Measurements from ENCODE around the gene THBS3. TPM values are rescaled to one million over a fixed set of nuclear protein-coding genes. Genes with fewer than 3 reads are reported as not detected.

Gene THBS3
- total and polyA plus RNA-seq, 9 of the 15 experiments (the other 6 are each of a cell fraction or from before 2014, with no cell fraction given): 0.59 to 8.3 (median 3.2) TPM

DNA sequence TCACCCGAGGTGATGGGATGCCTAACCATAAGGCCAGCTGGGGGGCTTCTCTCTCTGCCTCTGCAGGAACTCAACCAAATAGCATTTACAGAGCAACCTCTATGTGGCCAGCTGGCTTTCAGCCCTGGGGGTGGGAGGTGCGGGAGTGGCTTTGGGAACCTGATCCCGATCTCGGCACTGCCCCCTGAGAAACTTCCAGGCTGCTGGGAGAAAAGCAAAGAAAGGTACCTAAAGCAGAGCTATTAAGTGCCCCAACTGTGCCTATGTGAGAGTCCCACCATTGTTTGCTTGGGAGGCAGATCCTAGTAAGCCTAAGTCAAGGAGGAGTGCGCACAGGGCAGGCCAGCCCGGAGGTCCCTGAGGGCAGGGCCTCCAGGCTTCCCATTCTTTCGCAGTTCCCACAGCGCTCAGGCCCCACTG lies 41.6 kb downstream of the THBS3 start:
- DNase-seq (ENCODE audit: extremely low read depth in 1 of 4, low spot score in 3 of 4) (no peak), ATAC-seq (no peak), FAIRE-seq (no peak)
- peak overlapping the region in 1 of 2 experiments; percentile 65; a peak in 1 of 4 replicates for H3K9ac ChIP-seq (ENCODE audit: insufficient read depth in 1 of 2, low read depth in 2 of 2, low read length in 2 of 2)
- no peaks in the 10 kb centered on the region for H3K9me3 ChIP-seq (replicated peaks; ENCODE audit: control insufficient read depth, insufficient read depth, low read depth, low read length)
- no peak overlapping the region for H3K4me2 ChIP-seq (ENCODE audit: insufficient read depth, low read length)
- H4K20me1 ChIP-seq (replicated peaks; ENCODE audit: control insufficient read depth, insufficient read depth, low read length): no peaks in the 10 kb centered on the region
- no TSS peak for BruUV-seq (replicated peaks)
- H3K79me2 ChIP-seq (ENCODE audit: control insufficient read depth, insufficient read depth, low read length): no peaks in the 10 kb centered on the region
- no peaks in the 10 kb centered on the region for H3K27me3 ChIP-seq (ENCODE audit: control insufficient read depth in 2 of 2, insufficient read depth in 2 of 2, low read length in 2 of 2)
- no peak overlapping the region for H3K27ac ChIP-seq (ENCODE audit: extremely low read depth, low read depth, low read length)
- 58% methylated on average over 8 of the region's 8 CpGs for WGBS (ENCODE audit: insufficient coverage, low coverage, missing lambda C conversion rate)
- no peak overlapping the region for H2AFZ ChIP-seq (ENCODE audit: low read depth, low read length)
- TF ChIP-seq POLR3G (IDR thresholded peaks at IDR 0.05; ENCODE audit: extremely low read depth, insufficient read length, insufficient replicate concordance) (no peak), ZNF41 (CRISPR knock-in tag; conservative IDR thresholded peaks at IDR 0.05) (no peak), CC2D1A (IDR thresholded peaks at IDR 0.05) (no peak), BRCA1 (IDR thresholded peaks at IDR 0.05) (no peak), BRCA1 (CRISPR knock-in tag; IDR thresholded peaks at IDR 0.05) (no peak), HDAC3 (IDR thresholded peaks at IDR 0.05; ENCODE audit: borderline replicate concordance, partially characterized antibody) (no peak), SETDB1 (IDR thresholded peaks at IDR 0.05; ENCODE audit: low read length) (no peak), ZNF24 (IDR thresholded peaks at IDR 0.05) (no peak), DDX20 (tag; IDR thresholded peaks at IDR 0.05; ENCODE audit: low read depth) (no peak), PHF8 (IDR thresholded peaks at IDR 0.05; ENCODE audit: borderline replicate concordance, low read length) (no peak), NELFE (IDR thresholded peaks at IDR 0.05; ENCODE audit: insufficient read depth, insufficient read length) (no peak), NRF1 (conservative IDR thresholded peaks at IDR 0.05 in 1 of 2, IDR thresholded peaks at IDR 0.05 in 1 of 2) (no peak), NFYB (IDR thresholded peaks at IDR 0.05; ENCODE audit: extremely low read depth, insufficient read length) (no peak)
- TF ChIP-seq, protein P1, sequence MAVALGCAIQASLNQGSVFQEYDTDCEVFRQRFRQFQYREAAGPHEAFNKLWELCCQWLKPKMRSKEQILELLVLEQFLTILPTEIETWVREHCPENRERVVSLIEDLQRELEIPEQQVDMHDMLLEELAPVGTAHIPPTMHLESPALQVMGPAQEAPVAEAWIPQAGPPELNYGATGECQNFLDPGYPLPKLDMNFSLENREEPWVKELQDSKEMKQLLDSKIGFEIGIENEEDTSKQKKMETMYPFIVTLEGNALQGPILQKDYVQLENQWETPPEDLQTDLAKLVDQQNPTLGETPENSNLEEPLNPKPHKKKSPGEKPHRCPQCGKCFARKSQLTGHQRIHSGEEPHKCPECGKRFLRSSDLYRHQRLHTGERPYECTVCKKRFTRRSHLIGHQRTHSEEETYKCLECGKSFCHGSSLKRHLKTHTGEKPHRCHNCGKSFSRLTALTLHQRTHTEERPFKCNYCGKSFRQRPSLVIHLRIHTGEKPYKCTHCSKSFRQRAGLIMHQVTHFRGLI (CRISPR knock-in tag; IDR thresholded peaks at IDR 0.05): no peak
- TF ChIP-seq, protein P2, sequence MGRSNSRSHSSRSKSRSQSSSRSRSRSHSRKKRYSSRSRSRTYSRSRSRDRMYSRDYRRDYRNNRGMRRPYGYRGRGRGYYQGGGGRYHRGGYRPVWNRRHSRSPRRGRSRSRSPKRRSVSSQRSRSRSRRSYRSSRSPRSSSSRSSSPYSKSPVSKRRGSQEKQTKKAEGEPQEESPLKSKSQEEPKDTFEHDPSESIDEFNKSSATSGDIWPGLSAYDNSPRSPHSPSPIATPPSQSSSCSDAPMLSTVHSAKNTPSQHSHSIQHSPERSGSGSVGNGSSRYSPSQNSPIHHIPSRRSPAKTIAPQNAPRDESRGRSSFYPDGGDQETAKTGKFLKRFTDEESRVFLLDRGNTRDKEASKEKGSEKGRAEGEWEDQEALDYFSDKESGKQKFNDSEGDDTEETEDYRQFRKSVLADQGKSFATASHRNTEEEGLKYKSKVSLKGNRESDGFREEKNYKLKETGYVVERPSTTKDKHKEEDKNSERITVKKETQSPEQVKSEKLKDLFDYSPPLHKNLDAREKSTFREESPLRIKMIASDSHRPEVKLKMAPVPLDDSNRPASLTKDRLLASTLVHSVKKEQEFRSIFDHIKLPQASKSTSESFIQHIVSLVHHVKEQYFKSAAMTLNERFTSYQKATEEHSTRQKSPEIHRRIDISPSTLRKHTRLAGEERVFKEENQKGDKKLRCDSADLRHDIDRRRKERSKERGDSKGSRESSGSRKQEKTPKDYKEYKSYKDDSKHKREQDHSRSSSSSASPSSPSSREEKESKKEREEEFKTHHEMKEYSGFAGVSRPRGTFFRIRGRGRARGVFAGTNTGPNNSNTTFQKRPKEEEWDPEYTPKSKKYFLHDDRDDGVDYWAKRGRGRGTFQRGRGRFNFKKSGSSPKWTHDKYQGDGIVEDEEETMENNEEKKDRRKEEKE (IDR thresholded peaks at IDR 0.05; ENCODE audit: borderline replicate concordance in 1 of 2, control insufficient read depth in 1 of 2, low read depth in 2 of 2, low read length in 1 of 2): no peak
- CTCF ChIA-PET (ENCODE audit: low intra/inter-chr PET ratio): interaction anchor here (2.8 to 4.4 kb wide), 2 partner anchors 71 to 75 kb away, joined by 59 read pairs; no protein-coding TSS in a partner anchor
- intact Hi-C loops (cut with micrococcal nuclease): loop anchor here (5.0 kb wide), 1 partner anchor 54 kb away; no protein-coding TSS in a partner anchor
- peaks cover 4 to 11% of the 10 kb centered on the region in 2 experiments; a peak in 4 of 5 replicates for H3K4me1 ChIP-seq (replicated peaks in 1 of 2; ENCODE audit: control insufficient read depth in 2 of 2, insufficient read depth in 2 of 2, low read length in 2 of 2)
- H3K4me3 ChIP-seq: no peak overlapping the region
- H3K36me3 ChIP-seq (ENCODE audit: control insufficient read depth, insufficient read depth, low read length): peaks cover 23% of the 10 kb centered on the region
- no peaks in the 10 kb centered on the region for H3K9me1 ChIP-seq (ENCODE audit: control insufficient read depth, insufficient read depth, low read length)
- in situ Hi-C loops (cut with MboI): loop anchor here (5.0 kb wide), 1 partner anchor 74 kb away; no protein-coding TSS in a partner anchor
- POLR2A ChIA-PET: interaction anchor here (0.6 to 1.0 kb wide), 3 partner anchors 36 to 88 kb away, joined by 3 to 5 read pairs (median 5); no protein-coding TSS in a partner anchor
